GM12891 (cell line): ENCODE data around the gene PCIF1.

ENCODE experiments used
- POLR2A ChIP-seq: IDR thresholded peaks from 2 replicates; pipeline ENCODE4 v1.6.1; 2011; ENCODE audit warnings: low read depth, low read length, control low read depth
- POLR2AphosphoS5 ChIP-seq: IDR thresholded peaks from 2 replicates; pipeline ENCODE4 v1.6.1; 2011; ENCODE audit warnings: low read depth, low read length, control low read depth
- TAF1 ChIP-seq: IDR thresholded peaks from 2 replicates; pipeline ENCODE4 v1.6.1; 2011; ENCODE audit warnings: low read depth, low read length, control low read depth

DNA sequence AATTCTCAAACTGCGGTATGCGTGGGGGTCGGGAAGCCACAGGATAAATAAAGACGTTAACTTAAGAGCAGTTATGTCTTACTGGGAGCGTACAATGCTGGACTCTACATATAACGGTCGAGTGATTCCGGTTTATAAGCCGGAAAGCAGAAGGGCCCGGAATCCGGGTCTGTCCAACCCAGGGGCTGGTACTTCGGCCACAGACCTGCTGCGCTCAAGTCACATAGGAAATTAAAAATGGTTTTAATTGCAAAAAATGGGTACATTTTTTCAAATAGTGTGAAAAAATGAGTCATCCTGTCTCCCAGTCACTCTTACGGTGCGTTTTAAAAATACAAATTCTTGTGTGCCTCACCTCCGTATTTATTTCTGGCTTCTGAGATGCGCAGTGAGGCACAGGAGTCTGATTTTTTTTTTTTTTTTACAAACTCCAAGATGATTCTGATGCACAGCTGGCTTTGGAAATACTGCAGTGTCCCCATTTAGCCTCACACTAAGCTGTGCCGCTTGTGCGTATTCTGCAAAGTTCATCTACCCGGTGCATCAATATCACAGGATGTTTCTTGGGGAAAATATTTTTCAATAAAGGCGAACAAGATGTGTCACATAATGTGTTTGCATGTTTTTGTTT lies 1.0 kb downstream of the PCIF1 start:
- TF ChIP-seq POLR2AphosphoS5 (no peak), POLR2A (no peak), TAF1 (no peak)
